GM19238 (cell line): ENCODE data around the gene UBXN6.

ENCODE experiments used
- DNase-seq: peaks from one replicate; pipeline ENCODE4 v3.0.0; 2011; ENCODE audit warnings: low spot score; ENCODE audit not compliant: insufficient read length

Gene UBXN6

GRCh38 chr19:4409123-4409933, 48.3 kb downstream of the UBXN6 start:
- DNase-seq: no peak

GRCh38 chr19:4406626-4407025, 51.0 kb downstream of the UBXN6 start:
- no peak for DNase-seq

GRCh38 chr19:4405977-4406376, 51.6 kb downstream of the UBXN6 start:
- no peak for DNase-seq

- DNase-seq: no peak
Measured at GRCh38 chr19:4403005-4403761, 54.4 kb downstream of the UBXN6 start.

DNA sequence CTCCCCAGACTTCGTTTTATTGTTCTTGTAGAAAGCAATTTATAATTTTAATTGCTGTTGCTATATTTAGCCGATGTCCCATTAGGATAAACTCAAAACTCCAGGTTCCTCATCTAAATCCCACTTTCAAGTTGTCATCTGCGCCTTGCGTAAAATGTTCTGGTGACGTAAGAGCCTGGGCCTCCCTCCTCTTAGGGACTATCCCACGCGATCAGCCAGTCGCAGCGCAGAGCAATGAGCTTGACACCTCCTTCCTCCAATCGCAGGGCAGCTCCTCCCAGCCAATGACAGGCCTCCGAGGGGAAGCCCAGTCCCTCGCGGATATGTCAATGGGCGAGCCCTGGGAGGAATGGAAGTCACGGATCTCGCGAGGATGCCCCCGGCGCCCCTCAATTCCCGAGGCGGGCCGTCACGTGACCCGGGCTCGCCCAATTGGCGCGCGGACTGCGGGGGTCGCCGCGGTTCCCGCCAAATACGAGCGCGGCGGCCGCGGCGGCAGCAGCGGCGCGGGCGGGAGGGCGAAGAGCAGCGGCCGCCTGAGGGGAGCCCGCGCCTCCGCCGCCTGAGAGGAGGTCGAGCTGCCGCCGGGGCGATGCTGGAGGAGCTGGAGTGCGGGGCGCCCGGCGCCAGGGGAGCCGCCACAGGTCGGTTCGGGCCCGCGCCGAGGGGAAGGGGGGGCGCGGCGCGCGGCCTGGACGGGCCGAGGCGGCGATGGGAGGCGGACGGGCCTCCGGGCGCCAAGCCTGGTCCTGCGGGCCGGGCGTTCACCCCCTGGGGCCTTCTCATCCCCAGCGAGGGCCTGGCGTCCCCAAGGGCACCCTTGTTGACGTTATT, 55.2 kb downstream of the UBXN6 start, which contains the start of gene CHAF1A:
TSS of gene CHAF1A (plus strand) at position 470 of the 834 bp plus-strand sequence. CDS start at position 593, 123 bp downstream.
- peak; percentile 100 for DNase-seq

DNA sequence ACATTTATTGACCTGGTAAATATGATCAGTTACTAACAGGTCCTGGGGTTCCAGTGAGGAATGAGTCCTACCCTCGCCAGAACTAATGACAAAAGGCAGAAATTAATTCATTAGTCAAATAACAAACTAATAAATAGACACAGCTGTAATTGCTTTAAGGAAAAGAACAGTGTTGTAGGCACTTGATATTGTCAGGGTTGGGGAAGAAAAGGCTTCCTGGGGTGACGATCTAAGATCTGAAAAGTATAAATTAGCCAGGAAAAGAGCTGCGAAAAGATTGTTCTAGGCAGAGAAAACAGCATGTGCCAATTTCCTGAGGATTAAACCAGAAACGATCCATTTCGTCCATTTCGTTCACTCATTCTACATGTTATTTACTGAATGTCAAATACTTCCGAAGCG, 55.8 kb downstream of the UBXN6 start:
- DNase-seq: no peak

DNA sequence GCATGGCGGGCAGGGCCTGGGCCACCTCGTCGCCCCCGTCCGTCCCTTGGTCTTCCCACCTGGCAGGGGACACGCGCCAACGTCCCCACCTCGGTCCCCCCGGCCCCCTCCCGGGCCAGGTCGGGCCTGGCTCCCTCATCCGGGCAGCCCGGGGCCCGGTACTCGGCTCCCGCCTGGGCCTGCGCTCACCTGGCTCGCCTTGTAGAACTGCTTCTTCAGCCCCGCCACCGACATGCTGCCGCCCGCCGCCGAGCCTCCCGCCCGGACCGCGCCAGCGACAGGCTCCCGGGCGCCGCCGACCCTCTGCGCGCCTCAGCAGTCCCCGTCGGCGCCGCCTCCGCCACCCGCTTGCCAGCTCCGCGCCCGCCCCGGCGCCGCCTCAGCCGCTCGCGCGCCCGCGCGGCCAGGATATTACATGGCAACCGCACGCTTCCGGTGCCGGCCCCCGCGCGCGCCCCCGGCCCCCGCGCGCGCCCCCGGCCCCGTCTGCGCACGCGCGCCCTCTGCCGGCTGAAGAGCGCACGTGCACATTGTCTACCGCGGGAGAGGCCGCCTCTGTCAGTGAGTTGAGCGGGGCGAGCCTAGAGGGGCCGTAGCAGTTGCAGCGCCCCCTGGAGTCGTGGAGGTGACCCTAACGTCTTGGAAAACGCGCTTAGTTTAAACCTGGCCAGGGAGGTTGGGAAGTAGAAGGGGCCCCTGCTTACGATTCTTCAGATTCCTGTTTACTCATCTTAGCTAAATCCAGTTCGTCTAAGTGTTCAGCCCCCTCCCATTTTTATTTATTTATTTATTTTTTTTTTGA, 57.3 kb downstream of the UBXN6 start, which contains the start of gene SH3GL1:
TSS of gene SH3GL1 (minus strand) at position 413 of the 802 bp plus-strand sequence. CDS start at position 234, 179 bp downstream.
- DNase-seq: peak; percentile 81

DNA sequence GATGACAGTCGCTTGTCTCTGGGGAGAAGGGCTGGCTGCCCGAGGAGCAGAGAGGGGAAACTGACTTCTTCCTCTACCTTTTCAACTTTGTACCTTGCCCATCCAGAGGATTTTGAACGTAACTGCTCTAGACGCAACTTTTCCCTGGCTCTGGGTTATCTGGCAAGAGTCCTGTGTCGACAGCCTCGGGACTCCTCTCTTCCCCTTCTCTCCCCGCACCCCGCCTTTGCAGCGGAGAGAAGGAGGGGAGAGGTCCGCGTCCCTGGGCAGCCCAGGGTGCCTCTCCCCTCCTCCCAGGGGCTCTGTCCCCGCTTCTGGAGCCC, 57.8 kb downstream of the UBXN6 start:
- peak; percentile 41 for DNase-seq

GRCh38 chr19:4396949-4397783, 60.4 kb downstream of the UBXN6 start:
- no peak for DNase-seq
